Tibial artery (tissue), 4 donors: ENCODE measurements around the gene LRBA.

Source experiments
- DNase-seq, 2 donors: peaks; one replicate each; pipeline ENCODE4 v3.0.0-alpha.2; 2019
- H3K27ac ChIP-seq, 2 donors: fragments of 200-600 bp; sonication (generic) in 1 of 2; 1 replicate in 1 of 2; 2 replicates in 1 of 2; pipeline ENCODE4 v1.5.1; 2018 to 2019; ENCODE audit warnings: mild to moderate bottlenecking in 1 of 2
- H3K27me3 ChIP-seq, 2 donors: fragments of 200-600 bp; sonication (generic) in 1 of 2; one replicate each; pipeline versions ENCODE4 v1.5.1 to v1.6.0; 2016 to 2019
- H3K36me3 ChIP-seq, 3 donors: fragments of 200-600 bp; sonication (generic) in 2 of 3; one replicate each; pipeline ENCODE4 v1.5.1; 2016 to 2019; ENCODE audit warnings: mild to moderate bottlenecking in 2 of 3
- H3K4me1 ChIP-seq, 4 donors: fragments of 200-600 bp; sonication (generic) in 2 of 4; 1 replicate in 3 of 4; 2 replicates in 1 of 4; pipeline ENCODE4 v1.5.1; 2016 to 2019
- H3K4me3 ChIP-seq, 2 donors: fragments of 200-600 bp; sonication (generic) in 1 of 2; 1 replicate in 1 of 2; 2 replicates in 1 of 2; pipeline ENCODE4 v1.5.1; 2018 to 2019; ENCODE audit warnings: mild to moderate bottlenecking in 2 of 2
- H3K9me3 ChIP-seq, 3 donors: fragments of 200-600 bp; sonication (generic) in 1 of 3; one replicate each; pipeline ENCODE4 v1.5.1; 2016 to 2019
- intact Hi-C: fragments of 100-400 bp; cut with DNase I; formaldehyde crosslinking; loops from one replicate; pipeline ENCODE4 v1.15.0; 2023; ENCODE audit warnings: low total_unique reads
- TF ChIP-seq, protein P1 (sequence below), 2 experiments: fragments of 200-600 bp in 1 of 2; fragments of 450-650 bp in 1 of 2; IDR thresholded peaks; one replicate each; pipeline ENCODE4 v1.5.1; 2017 to 2019; ENCODE audit warnings: antibody characterized with exemption in 2 of 2, mild to moderate bottlenecking in 1 of 2, moderate library complexity in 1 of 2

Gene LRBA

DNA sequence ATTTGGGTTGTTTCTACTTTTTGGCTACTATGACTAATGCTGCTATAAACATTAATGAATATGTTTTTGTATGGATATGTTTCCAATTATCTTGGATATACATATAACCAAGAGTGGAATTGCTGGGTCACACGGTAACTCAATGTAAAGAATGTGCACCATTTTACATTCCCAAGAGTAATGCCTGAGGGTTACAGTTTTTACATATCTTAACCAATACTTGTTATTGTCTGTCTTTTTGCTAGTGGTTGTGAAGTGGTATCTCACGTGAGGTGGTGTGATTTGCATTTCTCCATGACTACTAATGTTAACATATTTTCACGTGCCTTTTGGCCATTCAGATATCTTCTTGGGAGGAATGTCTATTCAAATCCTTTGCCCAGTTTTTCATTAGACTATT lies 633.5 kb downstream of the LRBA start:
- Histone ChIP-seq H3K4me1 (peaks cover 0 to 7% (median 3%) of the 10 kb centered on the region in 4 donors), H3K36me3 (no peaks in the 10 kb centered on the region), H3K27ac (no peak overlapping the region), H3K4me3 (no peak overlapping the region), H3K27me3 (no peaks in the 10 kb centered on the region), H3K9me3 (no peaks in the 10 kb centered on the region)
- intact Hi-C loops = no loop called here
- TF ChIP-seq, protein P1, sequence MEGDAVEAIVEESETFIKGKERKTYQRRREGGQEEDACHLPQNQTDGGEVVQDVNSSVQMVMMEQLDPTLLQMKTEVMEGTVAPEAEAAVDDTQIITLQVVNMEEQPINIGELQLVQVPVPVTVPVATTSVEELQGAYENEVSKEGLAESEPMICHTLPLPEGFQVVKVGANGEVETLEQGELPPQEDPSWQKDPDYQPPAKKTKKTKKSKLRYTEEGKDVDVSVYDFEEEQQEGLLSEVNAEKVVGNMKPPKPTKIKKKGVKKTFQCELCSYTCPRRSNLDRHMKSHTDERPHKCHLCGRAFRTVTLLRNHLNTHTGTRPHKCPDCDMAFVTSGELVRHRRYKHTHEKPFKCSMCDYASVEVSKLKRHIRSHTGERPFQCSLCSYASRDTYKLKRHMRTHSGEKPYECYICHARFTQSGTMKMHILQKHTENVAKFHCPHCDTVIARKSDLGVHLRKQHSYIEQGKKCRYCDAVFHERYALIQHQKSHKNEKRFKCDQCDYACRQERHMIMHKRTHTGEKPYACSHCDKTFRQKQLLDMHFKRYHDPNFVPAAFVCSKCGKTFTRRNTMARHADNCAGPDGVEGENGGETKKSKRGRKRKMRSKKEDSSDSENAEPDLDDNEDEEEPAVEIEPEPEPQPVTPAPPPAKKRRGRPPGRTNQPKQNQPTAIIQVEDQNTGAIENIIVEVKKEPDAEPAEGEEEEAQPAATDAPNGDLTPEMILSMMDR (IDR thresholded peaks at IDR 0.05) = no peak
- DNase-seq = no peak

DNA sequence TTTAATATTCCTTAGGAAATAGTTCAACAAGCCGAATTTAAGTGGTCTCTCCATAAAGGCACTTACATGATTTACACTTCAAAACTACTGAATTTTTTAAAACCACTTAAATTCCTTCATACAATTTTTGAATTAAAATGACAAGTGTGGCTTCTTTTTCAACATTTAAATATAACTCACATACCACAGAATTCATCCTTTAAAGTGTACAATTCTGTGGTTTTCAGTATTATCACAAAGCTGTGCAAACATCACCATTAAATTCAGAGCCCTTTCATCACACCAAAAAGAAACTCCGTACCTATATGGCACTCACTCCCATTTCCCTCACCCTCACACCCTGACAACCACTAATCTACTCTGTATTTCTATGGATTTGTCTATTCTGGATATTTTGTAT lies 634.0 kb downstream of the LRBA start:
- intact Hi-C loops = no loop called here

DNA sequence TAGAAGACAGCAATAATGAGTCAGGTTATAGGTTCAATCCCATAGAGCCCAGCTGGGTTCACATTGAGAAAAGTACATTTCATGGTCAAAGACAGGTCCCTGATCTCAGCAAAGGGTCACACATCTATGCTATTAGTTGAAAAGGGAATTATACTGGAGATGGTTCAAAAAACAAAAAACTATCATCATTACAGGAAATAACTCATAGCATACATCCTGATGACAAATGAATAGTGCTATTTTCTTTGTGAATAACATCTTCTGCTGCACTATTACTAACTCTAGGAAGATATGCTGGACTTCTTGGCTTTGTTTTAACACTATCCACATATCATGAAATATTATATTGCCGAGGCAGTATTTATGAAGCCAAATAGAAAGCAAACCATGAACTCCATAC lies 635.6 kb downstream of the LRBA start:
- TF ChIP-seq, protein P1 (IDR thresholded peaks at IDR 0.05) = no peak
- no peak for DNase-seq
- intact Hi-C loops = no loop called here
- Histone ChIP-seq H3K27ac (no peak overlapping the region), H3K36me3 (no peaks in the 10 kb centered on the region), H3K27me3 (no peaks in the 10 kb centered on the region), H3K4me3 (no peak overlapping the region), H3K9me3 (no peaks in the 10 kb centered on the region), H3K4me1 (no peaks in the 10 kb centered on the region)

More for the DNA sequence above, 634.0 kb downstream of the LRBA start:
- no peak for DNase-seq
- no peaks in the 10 kb centered on the region for H3K36me3 ChIP-seq
- H3K27ac ChIP-seq = no peak overlapping the region
- no peaks in the 10 kb centered on the region for H3K9me3 ChIP-seq
- peaks cover 0 to 7% (median 3%) of the 10 kb centered on the region in 4 donors for H3K4me1 ChIP-seq
- TF ChIP-seq, protein P1 (IDR thresholded peaks at IDR 0.05) = no peak
- H3K27me3 ChIP-seq = no peaks in the 10 kb centered on the region
- H3K4me3 ChIP-seq = no peak overlapping the region

DNA sequence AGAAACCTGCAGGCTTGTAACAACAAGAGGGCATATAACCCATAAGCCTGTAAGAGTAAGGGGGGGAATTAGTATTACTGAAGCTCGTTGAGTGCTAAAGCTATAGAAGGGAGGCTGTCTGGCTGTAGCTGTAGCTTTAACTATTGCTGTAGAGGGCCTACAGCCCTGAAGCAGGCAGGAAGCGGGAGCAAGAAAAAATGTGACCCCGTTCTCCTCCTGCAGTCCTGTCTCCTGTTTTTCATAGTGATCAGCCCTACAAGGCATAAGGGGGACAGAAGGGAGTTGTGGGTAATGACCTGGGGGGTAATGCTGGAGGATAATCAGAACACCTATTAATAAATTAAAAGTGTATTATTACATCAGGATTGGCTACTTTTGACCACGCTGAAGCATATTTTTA lies 640.1 kb downstream of the LRBA start:
- intact Hi-C loops = no loop called here
- H3K36me3 ChIP-seq = no peaks in the 10 kb centered on the region
- DNase-seq = no peak
- no peaks in the 10 kb centered on the region for H3K27me3 ChIP-seq
- H3K4me1 ChIP-seq = no peaks in the 10 kb centered on the region
- H3K27ac ChIP-seq = no peak overlapping the region
- H3K4me3 ChIP-seq = no peak overlapping the region
- H3K9me3 ChIP-seq = no peaks in the 10 kb centered on the region
- TF ChIP-seq, protein P1 (IDR thresholded peaks at IDR 0.05) = no peak

DNA sequence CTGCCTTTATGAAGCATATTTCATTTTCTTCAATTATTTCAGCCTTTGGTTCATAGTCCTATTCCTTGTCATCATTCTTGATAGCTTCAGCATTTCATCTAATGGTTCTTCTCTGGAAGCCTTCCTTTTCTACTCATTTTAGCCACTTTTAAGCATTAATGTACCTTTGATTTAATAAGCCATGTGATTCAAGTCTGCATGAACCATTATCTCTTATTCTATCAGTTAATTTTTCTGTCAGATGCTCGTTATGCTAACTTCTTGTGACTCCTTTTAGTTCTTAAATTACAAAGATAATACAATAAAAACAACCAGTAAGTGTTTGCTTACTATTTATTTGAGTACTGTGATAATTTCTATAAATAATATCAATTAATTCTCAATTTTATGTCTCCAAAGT lies 643.2 kb downstream of the LRBA start:
- Histone ChIP-seq H3K27me3 (no peaks in the 10 kb centered on the region), H3K27ac (no peak overlapping the region), H3K4me1 (no peaks in the 10 kb centered on the region), H3K9me3 (no peaks in the 10 kb centered on the region), H3K36me3 (no peaks in the 10 kb centered on the region), H3K4me3 (no peak overlapping the region)
- no peak for DNase-seq
- TF ChIP-seq, protein P1 (IDR thresholded peaks at IDR 0.05) = no peak
- intact Hi-C loops = no loop called here
